GM10248 (cell line): ENCODE measurements around the gene SUSD3.

Experiments used
- CTCF ChIA-PET: fragments of 300-600 bp; sonication (Branson Sonifier 250); formaldehyde crosslinking; extraction: SDS; loops from one replicate; lab custom pipeline; 2021; ENCODE audit warnings: antibody characterized with exemption; lab: Yijun Ruan, JAX
- POLR2A ChIA-PET: fragments of 350-650 bp; sonication (Branson Sonifier 250); formaldehyde crosslinking; extraction: SDS; loops from one replicate; lab custom pipeline; 2020; ENCODE audit warnings: antibody characterized with exemption; lab: Yijun Ruan, JAX
- DNase-seq: peaks from one replicate; pipeline ENCODE4 v3.0.0; 2012; ENCODE audit errors: extremely low spot score
- CTCF ChIP-seq: IDR thresholded peaks from 2 replicates; pipeline ENCODE4 v1.5.1; 2012; ENCODE audit warnings: mild to moderate bottlenecking, low read depth; ENCODE audit errors: extremely low read depth, missing control alignments, control extremely low read depth

The SUSD3 gene

GRCh38 chr9:93039976-93040375, 18.5 kb upstream of the SUSD3 start:
- ChIA-PET POLR2A (no interaction called here), CTCF (interaction anchor here (1.0 to 1.9 kb wide), 2 partner anchors 11 to 12 kb away, joined by 3 to 4 read pairs; no protein-coding TSS in a partner anchor)

DNA sequence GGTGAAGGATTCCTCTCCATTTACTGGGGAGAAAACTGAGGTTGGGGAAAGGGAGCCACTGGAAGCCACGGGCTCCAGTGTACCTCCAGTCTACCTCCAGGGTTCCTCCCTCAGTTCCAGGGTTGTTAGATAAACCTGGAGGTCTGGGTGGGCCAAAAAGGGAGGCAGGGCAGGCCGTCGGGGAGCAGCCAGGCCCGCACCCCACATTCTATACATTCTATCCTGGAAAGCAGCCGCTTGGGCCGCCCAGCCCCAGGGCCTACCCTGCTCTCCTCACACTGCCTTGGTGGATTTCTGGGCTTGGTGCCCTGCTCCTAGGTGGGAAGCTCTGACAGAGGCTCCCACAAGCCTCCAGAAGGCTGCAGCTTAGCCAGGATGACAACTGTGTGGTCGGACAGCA, 18.1 kb upstream of the SUSD3 start:
- ChIA-PET POLR2A (no interaction called here), CTCF (interaction anchor here (1.5 to 1.9 kb wide), 2 partner anchors 11 to 38 kb away, joined by 4 to 5 read pairs; no protein-coding TSS in a partner anchor)
- DNase-seq: no peak
- TF ChIP-seq CTCF: no peak

More at GRCh38 chr9:93039976-93040375, 18.5 kb upstream of the SUSD3 start:
- no peak for DNase-seq
- no peak for TF ChIP-seq CTCF

GRCh38 chr9:93041108-93041802, 17.2 kb upstream of the SUSD3 start:
- CTCF ChIA-PET: interaction anchor here (1.1 to 1.9 kb wide), 3 partner anchors 12 to 38 kb away, joined by 3 to 5 read pairs (median 4); no protein-coding TSS in a partner anchor
- DNase-seq: no peak
- POLR2A ChIA-PET: no interaction called here
- no peak for TF ChIP-seq CTCF

GRCh38 chr9:93043122-93043521, 15.4 kb upstream of the SUSD3 start:
- DNase-seq: no peak

GRCh38 chr9:93045521-93045920, 13.0 kb upstream of the SUSD3 start:
- no peak for DNase-seq
- CTCF ChIA-PET: no interaction called here
- POLR2A ChIA-PET: no interaction called here
- TF ChIP-seq CTCF: no peak

More at GRCh38 chr9:93043122-93043521, 15.4 kb upstream of the SUSD3 start:
- CTCF ChIA-PET: no interaction called here
- no peak for TF ChIP-seq CTCF
- POLR2A ChIA-PET: no interaction called here

GRCh38 chr9:93048566-93049448, 9.7 kb upstream of the SUSD3 start:
- no peak for TF ChIP-seq CTCF
- CTCF ChIA-PET: interaction anchor here (2.2 kb wide), 1 partner anchor 46 kb away, joined by 6 read pairs; no protein-coding TSS in a partner anchor
- DNase-seq: no peak
- POLR2A ChIA-PET: no interaction called here
